ENCODE data around the gene R3HDML. TPM values are rescaled to one million over a fixed set of nuclear protein-coding genes. Genes with fewer than 3 reads are reported as not detected.
"Not testable (repeated sequence)": the region's sequence is repeated elsewhere in the genome, so short reads cannot be mapped to it uniquely, and the experiment has no call there.

R3HDML gene
- polyA plus RNA-seq, 1 donor, result not detected

DNA sequence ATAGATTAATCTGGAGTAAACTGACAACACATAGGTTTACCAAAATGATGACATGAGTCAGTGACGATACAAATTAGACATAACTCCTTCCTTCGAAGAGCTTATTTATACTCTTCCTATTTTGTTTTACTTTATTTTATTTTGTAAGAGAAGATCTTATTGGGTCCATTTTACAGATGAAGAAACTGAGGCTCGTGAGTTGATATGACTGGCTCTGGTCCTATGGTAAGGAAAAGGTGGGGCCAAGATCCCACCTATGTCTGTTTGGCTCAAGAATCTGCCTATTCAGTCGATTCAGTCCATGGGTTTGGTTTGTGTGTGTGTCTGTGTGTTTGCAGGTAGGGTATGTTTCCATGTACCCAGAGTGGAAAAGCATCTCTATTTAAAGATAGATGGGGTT is 8.4 kb upstream of the R3HDML start:
- no peak for DNase-seq

DNA sequence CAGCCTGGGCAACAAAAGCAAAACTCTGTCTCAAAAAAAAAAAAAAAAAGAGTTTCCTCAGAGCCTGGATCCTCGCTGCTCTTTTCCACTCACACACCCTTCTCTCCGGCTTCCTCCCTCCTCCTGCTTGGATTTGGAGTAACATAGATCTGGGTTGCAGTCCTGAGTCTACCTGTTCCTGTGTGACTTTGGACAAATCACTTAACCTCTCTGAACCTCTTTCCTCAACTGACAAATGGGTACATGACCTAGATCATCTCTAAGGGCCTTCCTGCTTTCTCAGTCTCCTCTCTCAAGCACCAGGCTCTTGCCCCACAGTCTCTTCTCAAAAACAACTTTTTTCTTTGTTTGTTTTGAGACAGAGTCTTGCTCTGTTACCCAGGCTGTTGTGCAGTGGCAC is 5.6 kb upstream of the R3HDML start:
- DNase-seq, result no peak

DNA sequence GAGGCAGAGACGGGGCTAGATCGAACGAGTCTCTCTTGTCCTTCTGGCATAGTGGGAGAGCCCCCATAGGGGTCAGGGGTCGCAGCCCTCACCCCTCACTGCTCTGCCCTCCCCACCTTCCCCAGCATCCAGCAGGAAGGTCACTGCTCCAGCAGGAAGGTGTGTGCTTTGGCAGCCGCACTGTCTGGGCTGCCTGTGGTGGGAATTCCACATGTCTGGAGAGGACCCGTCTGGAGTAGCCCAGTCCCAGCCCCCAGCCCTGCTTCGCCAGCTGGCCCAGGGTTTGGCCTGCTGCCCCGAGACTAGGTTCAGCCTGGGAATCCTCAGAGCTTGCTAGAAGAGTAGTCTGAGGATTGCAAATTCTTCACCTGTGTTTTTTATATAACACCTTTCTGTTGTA is 2.5 kb upstream of the R3HDML start:
- DNase-seq, result no peak

DNA sequence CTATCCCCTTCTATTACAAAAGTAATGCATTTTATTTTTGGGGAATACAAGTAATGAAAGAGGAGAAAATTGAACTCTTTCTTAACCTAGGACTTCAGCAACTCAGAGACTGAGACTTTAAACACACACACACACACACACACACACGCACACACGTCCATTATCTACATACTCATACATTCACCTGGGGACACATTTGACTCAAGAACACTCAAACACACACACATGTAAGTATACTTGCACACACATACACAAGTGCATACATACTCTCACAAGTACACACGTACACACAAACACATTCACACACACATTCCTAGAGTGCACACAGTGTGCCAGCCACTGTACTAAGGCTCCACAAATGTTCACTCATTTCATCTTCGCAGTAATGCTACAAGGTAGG is 2.1 kb upstream of the R3HDML start:
- DNase-seq, result no peak

DNA sequence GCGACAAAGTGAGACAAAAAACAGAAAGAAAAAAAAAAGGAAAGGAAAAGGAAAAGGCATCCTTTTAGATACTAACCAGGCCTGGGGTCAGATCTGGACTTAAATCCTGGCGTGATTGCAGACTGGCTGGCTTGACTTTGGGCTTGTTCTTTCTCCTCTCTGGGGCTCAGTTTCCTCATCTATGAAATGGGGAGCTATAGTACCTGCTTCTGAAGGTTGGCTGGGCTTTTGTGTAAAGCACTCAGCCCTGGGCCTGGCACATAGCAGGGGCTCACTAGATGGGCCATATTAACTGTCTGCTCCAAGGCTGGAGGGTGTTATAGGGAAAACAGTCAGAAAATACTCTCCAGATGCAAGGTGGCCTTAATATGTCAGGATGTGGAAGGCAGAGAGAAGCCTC is 1.2 kb upstream of the R3HDML start:
- no peak for DNase-seq

DNA sequence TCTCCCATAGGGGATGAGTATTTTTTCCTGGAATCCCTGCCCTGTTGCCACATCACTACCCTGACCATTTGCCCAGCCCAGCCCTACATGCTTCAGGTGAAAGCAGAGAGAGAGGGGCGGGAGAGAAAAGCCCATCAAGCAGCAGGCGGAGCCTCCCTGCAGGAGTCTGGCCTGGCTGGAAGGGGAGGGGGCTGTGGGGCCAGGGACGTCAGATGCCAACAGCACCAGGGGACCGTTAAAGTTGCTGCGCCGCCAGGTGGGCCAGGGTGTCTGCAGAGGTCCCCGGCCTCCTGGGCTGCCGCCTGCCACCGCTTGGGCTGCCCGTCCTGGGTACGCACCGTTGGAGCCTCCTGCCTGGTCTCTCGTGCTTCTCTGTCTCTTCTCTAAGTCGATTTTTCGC is 757 bp upstream of the R3HDML start:
- no peak for DNase-seq

DNA sequence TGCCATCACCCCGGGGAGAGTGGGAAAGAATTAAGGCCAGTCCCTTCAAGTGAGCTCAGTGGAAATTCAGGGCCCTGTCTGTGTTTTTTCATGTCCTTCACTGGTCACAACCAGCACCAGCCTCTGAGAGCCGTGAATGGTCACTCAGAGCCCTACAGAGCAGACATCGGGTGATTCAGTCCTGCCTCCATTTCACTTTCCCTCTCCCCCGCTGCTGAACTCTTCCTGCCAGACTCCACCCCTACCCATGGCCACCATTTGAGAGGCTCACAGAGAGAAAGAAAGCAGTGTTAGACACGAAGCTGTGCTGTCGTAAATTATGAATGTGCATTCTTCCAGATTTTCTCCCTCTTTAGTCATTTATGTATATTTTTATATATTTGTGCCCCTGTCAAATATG is 5.4 kb downstream of the R3HDML start:
- no peak for DNase-seq

DNA sequence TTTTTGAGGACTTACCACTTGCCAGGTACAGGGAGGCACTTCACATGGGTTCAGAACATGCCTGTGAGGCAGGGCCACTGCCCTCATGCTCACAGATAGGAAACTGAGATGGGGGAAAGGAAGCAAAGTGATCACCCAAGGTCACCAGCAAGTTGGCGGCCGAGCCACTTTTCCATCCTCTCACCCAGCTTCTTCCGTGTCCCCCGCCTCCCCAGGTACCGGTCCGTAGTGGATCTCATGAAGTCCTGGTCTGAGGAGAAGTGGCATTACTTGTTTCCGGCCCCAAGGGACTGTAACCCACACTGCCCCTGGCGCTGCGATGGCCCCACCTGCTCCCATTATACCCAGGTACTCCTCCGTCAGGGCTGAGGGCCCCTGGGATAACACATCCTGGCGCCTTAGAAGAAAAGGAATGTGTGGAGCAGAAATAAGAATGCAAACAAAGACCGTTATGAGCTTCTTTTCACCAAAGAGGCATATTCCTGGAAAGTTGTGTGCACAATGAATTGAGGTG is 6.4 kb downstream of the R3HDML start:
- no peak for DNase-seq

DNA sequence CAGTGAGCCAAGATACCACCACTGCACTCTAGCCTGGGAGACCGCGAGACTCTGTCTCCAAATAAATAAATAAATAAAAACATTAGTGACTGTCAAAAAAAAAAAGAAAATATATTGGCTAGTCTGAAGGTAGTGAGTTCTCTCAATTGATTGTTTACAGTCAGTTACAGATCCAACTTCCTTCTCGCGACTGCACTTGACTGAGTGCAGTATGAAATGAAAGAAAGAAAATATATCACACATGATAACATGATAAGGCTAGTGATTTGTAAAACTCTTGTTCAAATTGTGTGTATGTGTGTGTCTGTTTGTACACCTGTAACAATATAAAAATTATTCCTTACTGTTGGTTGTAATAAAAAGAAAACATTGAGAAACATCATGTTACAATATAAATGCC is 7.9 kb downstream of the R3HDML start:
- no peak for DNase-seq

DNA sequence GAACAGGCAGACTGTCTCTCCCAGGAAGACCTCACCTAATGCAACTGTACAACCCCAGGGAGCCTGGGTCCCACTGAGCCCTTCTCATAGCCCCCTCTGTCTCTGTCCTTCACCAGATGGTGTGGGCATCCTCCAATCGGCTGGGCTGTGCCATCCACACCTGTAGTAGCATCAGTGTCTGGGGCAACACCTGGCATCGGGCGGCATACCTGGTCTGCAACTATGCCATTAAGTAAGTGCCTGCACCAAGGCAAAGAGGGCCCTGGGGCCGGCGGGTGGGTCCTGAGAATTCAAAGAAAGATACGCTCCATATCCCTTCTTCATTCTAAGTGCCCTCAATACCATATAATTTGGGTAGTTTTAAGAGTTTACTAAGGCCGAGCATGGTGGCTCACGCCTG is 8.3 kb downstream of the R3HDML start:
- no peak for DNase-seq

DNA sequence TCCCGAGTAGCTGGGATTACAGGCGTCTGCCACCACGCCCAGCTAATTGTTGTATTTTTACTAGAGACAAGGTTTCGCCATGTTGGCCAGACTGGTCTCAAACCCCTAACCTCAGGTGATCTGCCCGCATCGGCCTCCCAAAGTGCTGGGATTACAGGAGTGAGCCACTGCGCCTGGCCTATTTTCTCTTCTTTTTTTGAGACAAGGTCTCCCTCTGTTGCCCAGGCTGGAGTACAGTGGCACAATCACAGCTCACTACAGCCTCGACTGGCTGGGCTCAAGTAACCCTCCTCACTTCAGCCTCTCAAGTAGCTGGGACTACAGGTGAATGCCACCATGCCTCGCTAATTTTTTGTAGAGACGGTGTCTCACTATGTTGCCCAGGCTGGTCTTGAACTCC is 9.1 kb downstream of the R3HDML start:
- not testable (repeated sequence) for DNase-seq

DNA sequence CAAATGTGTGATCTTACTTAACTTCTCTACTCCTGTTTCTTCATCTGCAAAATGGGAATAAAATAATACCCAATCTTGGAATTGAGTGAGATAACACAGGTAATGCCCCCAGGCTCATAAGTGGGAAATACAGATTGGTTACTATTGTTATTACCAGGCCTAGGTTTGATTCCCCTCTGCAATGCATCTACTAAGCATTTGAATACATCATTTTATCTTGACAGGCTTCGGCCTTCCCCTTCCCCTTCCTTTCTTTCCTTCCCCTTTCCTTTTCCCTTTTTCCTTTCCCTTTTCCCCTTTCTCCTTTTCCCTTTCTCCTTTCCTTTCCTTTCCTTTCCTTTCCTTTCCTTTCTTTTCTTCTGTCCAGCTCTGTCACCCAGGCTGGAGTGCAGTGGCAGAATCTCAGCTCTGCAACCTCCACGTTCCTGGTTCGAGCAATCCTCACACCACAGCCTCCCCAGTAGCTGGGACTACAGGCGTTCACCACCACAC is 11.4 kb downstream of the R3HDML start:
- no peak for DNase-seq

DNA sequence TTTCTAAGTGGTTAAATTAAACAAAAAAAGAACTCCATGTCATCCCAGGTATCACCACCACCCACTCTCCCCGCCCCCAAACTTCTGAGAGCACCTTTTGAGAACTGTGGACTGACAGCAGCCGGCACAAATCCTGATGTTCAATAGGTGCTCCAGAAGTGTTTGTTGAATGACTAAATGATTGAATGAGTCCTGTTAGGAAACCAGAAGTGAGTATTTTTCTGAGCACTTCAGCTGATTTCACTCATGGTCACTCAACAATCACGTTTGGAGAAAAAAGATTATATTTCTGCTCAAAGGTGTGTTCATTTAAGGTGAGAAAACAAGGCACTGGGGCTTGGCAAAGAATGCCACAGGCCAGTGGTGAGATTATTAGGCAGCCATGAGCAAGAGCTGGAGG is 12.5 kb downstream of the R3HDML start:
- DNase-seq, result no peak

DNA sequence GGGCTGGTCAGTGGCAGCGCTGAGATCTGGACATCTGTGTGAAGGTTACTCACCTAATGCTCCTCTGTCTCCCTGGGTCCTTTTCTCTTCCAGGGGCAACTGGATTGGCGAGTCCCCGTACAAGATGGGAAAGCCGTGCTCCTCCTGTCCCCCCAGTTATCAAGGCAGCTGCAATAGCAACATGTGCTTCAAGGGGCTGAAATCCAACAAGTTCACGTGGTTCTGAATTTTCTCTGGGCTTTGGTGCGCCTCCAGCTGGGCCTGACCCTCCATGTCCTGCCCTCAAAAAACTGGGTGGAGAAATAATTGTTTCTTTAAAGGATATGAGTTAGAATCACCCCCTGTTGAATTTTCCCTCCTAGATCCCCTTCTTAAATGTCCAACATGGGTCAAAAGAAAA is 13.7 kb downstream of the R3HDML start:
- no peak for DNase-seq

DNA sequence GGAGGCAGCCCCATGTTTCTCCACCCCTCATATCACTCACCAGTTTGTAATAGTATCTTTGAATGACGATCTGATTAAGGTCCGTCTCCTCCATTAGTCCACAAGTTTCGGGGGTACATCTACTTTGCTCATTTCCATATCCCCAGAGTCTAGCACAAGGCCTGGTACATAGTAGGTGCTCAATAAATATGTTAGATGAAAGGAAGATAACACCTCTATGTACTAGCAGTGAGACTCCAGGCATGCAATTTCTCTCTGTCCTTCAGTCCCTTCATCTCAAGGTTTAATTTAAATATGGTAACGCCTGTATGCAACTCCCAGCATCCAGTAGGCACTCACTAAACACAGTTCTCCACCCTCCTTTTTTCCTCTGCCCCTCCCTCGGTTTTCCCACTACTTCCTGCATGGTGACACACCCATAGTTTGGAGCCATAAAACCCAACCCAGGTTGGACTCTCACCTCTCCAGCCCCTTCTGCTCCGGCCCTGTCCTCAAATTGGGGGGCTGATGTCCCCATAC is 18.2 kb downstream of the R3HDML start:
- DNase-seq, result no peak

DNA sequence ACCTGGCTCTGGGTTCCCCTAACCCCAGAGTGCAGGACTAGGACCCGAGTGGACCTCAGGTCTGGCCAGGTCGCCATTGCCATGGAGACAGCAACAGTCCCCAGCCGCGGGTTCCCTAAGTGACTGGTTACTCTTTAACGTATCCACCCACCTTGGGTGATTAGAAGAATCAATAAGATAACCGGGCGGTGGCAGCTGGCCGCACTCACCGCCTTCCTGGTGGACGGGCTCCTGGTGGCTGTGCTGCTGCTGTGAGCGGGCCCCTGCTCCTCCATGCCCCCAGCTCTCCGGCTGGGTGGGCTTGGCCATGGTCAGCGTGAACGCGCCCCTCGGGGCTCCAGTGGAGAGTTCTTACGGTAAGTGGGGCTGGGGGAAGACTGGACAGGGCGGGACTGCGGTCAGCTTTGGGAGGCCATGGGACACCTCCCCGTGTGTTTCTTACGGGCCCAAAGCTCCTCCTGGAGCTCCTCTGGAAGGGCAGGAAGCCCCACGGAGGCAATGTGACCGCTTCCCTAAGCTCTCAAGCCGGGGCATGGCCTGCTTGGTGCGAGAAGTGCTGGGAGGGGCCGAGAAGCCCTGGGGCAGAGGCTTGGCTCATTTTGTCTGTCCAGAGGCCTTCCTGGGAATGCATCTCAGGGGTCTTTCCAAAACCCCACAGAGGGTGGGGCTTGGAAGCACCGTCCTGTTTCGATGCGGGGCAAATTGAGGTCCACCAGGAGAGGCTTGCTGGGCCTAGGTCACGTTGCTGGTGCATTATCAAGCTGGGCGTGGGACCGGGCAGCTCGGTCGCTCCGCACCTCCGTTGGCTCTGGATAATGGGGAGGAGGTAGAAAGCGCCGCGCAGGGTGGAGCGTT is 18.9 kb downstream of the R3HDML start, which contains the start of gene HNF4A:
HNF4A (plus strand) TSS at position 202 of the 855 bp plus-strand sequence; CDS start at position 308, 106 bp downstream.
- DNase-seq, result no peak

DNA sequence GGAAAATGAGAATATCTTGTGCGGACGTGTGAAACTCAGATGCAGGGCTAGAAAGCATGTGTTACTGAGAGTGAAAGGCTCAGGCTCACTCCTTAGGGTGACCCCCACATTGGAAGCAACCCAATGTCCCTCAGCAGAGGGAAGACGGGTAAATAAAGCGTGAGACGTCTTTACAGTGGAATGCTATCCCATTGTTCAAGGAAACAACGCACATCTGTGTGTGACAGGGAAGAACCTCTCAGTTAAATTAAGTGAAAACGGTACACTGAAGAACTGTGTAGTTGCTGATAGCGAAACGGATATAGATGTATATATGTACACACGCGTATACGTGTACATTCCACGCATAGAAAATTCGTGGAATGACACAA is 19.5 kb downstream of the R3HDML start:
- DNase-seq, result no peak

DNA sequence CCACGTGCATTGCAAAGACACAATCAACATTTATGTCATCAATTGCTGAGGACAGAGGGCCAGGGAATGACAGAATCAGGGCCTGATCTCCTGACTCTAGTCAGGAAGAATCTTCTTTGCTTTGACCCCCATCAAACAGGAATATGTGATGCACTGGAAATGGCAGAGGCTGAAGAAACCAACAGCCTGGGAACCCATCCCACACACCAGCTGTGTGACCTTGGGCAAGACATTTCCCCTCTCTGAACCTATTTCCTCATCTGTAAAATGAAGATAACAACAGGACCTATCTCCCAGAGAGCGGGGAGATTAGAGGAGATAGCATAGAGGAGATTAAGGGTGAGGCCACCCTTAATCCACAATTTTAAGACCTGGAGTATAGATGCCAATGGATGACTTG is 20.2 kb downstream of the R3HDML start:
- no peak for DNase-seq

DNA sequence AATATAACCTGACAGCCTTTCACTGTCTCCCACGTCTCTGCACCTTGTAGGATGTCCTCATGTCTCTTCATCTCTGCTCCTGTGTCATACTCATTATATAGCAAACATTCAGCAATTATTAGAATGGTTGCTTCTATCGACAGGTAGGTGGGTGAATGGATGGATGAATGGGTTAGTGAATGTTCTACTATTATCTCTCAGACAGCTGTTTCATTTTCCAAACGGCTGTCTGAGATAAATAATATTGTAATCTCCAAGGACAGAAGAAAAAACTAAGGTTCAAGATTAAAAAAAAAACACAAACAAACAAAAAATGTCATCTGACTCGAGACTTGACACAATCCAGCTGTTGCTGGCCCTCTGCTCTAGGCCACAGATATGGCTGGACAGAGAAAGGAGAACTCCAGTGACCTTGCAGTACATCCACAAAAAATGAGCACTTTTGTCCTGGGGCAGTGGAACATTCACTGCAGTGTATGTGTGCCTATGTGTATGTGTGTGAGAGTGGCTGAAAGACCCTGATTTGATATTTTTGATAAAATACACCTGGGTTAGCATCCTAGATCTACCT is 20.8 kb downstream of the R3HDML start:
- no peak for DNase-seq

DNA sequence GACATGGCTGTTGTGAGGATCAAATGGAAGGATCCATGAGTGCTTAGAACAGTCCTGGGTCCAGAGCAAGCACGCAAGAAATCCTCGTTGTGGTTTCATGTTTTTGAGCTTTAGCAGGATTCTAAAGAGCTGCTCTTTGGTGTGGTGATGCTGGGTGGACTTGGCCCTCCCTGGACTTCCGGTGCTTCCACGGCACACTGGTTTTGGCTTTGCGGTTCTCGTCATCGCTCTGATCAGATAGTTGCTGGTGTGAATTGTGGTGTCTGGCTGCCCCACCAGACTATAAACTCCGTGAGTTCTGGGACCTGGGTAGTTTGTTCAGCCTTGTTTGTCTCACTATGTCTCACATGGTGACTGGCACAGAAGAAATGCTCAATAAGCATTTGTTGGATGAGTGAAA is 21.9 kb downstream of the R3HDML start:
- DNase-seq, result no peak

DNA sequence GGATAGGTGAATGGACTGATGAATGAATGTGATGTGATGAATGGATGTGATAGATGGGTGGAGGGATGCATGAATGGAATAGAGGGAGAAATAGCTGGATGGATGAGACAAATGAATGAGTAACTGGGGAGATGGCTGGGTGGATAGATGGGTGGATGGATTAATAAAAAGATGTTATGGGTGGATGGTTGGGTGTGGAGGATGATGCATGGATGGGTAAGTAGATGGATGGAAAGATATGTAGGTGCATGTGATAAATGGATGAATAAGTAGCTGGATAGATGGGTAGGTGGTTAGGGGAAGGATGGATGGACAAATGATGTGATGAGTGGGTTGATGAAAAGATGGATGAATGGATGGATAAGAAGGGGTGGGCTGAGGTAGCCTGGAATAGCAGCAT is 23.4 kb downstream of the R3HDML start:
- no peak for DNase-seq

DNA sequence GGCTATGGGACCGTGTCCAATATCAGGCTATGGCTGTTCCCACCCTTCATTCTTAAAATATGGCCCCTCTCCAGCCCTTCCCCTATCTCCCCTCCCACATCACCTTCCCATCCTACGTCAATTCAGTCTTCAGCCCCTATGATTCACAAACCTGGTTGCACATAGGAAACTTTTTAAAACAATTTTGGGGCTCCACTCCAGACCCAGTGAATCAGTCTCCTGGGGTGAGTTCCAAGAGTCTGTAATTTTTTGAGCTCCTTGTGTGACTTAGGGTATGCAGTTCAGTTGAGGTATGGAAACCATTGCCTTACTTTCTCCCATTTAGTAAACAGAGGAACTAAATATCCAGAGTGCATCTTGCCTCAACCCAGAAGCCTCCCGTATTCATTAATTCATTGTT is 24.2 kb downstream of the R3HDML start:
- no peak for DNase-seq

DNA sequence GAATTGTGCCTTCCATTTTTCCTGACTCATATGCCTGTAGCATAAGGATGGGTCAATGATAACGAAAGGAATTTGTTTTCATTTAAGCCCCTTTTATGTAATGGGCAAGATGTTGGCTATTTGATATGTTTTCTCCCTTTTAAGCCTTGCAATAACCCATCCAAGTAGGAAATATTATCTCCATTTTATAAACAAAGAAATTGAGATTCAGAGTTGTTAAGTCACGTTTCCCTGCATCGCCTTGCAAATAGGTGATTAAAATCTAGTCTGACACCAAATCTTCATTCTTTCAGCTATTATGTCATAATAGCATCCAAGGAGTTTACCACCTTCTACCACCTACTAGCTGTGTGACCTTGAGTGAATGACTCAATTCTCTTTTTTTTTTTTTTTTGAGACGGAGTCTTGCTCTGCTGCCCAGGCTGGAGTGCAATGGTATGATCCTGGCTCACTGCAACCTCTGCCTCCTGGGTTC is 25.7 kb downstream of the R3HDML start:
- DNase-seq, result no peak

DNA sequence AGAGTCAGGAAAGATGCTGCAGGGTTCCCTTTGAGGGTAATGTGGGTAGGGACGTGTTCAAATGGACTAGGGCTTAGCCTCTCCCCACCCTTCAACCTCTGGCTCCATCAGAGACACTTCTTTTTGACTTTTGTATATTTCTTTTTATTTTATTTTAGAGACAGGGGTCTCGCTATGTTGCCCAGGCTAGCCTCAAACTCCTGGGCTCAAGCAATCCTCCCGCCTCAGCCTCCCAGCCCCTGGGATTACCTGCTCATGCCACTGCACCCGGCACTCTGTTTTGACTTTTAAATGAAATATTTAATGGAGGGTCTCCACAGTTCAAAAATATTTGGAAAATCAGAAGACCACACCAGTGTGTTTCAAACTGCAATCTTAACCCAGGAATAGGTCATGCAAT is 27.2 kb downstream of the R3HDML start:
- no peak for DNase-seq

Data from hindlimb muscle (tissue), 1 donor.